H1 (cell line): ENCODE data around the gene LDAH.

Experiments
- BACH1 ChIP-seq: IDR thresholded peaks from 2 replicates; pipeline ENCODE4 v1.6.1; 2012; ENCODE audit warnings: low read length, improper control_type of control experiment
- CEBPB ChIP-seq: IDR thresholded peaks from 2 replicates; pipeline ENCODE4 v1.6.1; 2012; ENCODE audit warnings: low read depth, low read length
- CHD7 ChIP-seq: fragments of 300-600 bp; sonication (generic); IDR thresholded peaks from 2 replicates; pipeline ENCODE4 v1.7.1; 2012; ENCODE audit warnings: low read length, moderate library complexity, mild to moderate bottlenecking, inconsistent platforms; ENCODE audit not compliant: insufficient replicate concordance
- EP300 ChIP-seq, 2 experiments: IDR thresholded peaks; 1 replicate in 1 of 2; 2 replicates in 1 of 2; pipeline ENCODE4 v1.6.1; 2011 to 2012; ENCODE audit warnings: low read depth in 2 of 2, low read length in 2 of 2, mild to moderate bottlenecking in 2 of 2, borderline replicate concordance in 1 of 2, inconsistent platforms in 1 of 2, moderate library complexity in 1 of 2
- EZH2 ChIP-seq: fragments of 200-600 bp; sonication (generic); IDR thresholded peaks from 2 replicates; pipeline ENCODE4 v1.7.1; 2012; ENCODE audit warnings: low read depth, mild to moderate bottlenecking, moderate library complexity, low read length, inconsistent platforms; ENCODE audit not compliant: severe bottlenecking
- NRF1 ChIP-seq: IDR thresholded peaks from 2 replicates; pipeline ENCODE4 v1.6.1; 2011; ENCODE audit warnings: mild to moderate bottlenecking, low read depth, low read length, improper control_type of control experiment
- POLR2AphosphoS5 ChIP-seq: IDR thresholded peaks from 2 replicates; pipeline ENCODE4 v1.6.1; 2011; ENCODE audit warnings: low read depth, low read length
- SP2 ChIP-seq: IDR thresholded peaks from 2 replicates; pipeline ENCODE4 v1.6.1; 2012; ENCODE audit warnings: mild to moderate bottlenecking, low read length, inconsistent platforms
- ZNF274 ChIP-seq: IDR thresholded peaks from 2 replicates; pipeline ENCODE4 v1.7.0; 2012; ENCODE audit warnings: low read length, borderline replicate concordance; ENCODE audit errors: extremely low read depth
- TF ChIP-seq, protein P1 (sequence below), 3 experiments: IDR thresholded peaks; 1 replicate in 2 of 3; 2 replicates in 1 of 3; pipeline versions ENCODE4 v1.5.1 to v1.6.1; 2011; ENCODE audit warnings: low read length in 3 of 3, mild to moderate bottlenecking in 3 of 3, inconsistent platforms in 2 of 3, low read depth in 1 of 3, moderate library complexity in 1 of 3; ENCODE audit not compliant: insufficient read depth in 1 of 3; ENCODE audit errors: control extremely low read depth in 1 of 3

- no peak for TF ChIP-seq NRF1
- TF ChIP-seq, protein P1, sequence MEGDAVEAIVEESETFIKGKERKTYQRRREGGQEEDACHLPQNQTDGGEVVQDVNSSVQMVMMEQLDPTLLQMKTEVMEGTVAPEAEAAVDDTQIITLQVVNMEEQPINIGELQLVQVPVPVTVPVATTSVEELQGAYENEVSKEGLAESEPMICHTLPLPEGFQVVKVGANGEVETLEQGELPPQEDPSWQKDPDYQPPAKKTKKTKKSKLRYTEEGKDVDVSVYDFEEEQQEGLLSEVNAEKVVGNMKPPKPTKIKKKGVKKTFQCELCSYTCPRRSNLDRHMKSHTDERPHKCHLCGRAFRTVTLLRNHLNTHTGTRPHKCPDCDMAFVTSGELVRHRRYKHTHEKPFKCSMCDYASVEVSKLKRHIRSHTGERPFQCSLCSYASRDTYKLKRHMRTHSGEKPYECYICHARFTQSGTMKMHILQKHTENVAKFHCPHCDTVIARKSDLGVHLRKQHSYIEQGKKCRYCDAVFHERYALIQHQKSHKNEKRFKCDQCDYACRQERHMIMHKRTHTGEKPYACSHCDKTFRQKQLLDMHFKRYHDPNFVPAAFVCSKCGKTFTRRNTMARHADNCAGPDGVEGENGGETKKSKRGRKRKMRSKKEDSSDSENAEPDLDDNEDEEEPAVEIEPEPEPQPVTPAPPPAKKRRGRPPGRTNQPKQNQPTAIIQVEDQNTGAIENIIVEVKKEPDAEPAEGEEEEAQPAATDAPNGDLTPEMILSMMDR (IDR thresholded peaks at IDR 0.05; ENCODE audit: control extremely low read depth in 1 of 3, insufficient read depth in 1 of 3, low read depth in 1 of 3, low read length in 3 of 3) = no peak
- TF ChIP-seq CEBPB = no peak
- TF ChIP-seq SP2 = no peak
- TF ChIP-seq EP300 (IDR thresholded peaks at IDR 0.05; ENCODE audit: borderline replicate concordance in 1 of 2, low read depth in 2 of 2, low read length in 2 of 2) = no peak
- no peak for TF ChIP-seq CHD7
- no peak for TF ChIP-seq POLR2AphosphoS5
- no peak for TF ChIP-seq EZH2
- TF ChIP-seq BACH1 = no peak
- no peak for TF ChIP-seq ZNF274
Measured at GRCh38 chr2:20698916-20699613, 123.8 kb downstream of the LDAH start.
